Chondrocyte (in vitro differentiated cells): ENCODE results near the gene EML6. TPM values are rescaled to one million over a fixed set of nuclear protein-coding genes. Genes with fewer than 3 reads are reported as not detected.
A peak's percentile ranks its signal among the peaks of the same experiment; 100 is the strongest.
"Not testable (repeated sequence)": the region's sequence is repeated elsewhere in the genome, so short reads cannot be mapped to it uniquely, and the experiment has no call there.

Source experiments
- DNase-seq: peaks from one replicate; pipeline ENCODE4 v3.0.0; 2021; ENCODE audit warnings: mixed read lengths, low spot score
- H3K27ac Mint-ChIP-seq: one replicate; pipeline ENCODE4 v1.8.0; 2021; ENCODE audit warnings: mild to moderate bottlenecking, moderate library complexity, mixed read lengths; ENCODE audit not compliant: unreplicated experiment
- H3K27me3 Mint-ChIP-seq: 2 replicates; pipeline ENCODE4 v1.8.0; 2021; ENCODE audit warnings: low read depth, mixed read lengths
- H3K36me3 Mint-ChIP-seq: 2 replicates; pipeline ENCODE4 v1.8.0; 2021; ENCODE audit warnings: low read depth, mixed read lengths
- H3K4me1 Mint-ChIP-seq: 2 replicates; pipeline ENCODE4 v1.8.0; 2021; ENCODE audit warnings: low read depth, mild to moderate bottlenecking, mixed read lengths
- H3K4me3 Mint-ChIP-seq: one replicate; pipeline ENCODE4 v1.8.0; 2021; ENCODE audit warnings: mild to moderate bottlenecking, moderate library complexity, mixed read lengths; ENCODE audit not compliant: unreplicated experiment
- H3K9me3 Mint-ChIP-seq: 2 replicates; pipeline ENCODE4 v1.8.0; 2021; ENCODE audit warnings: low read depth, mixed read lengths
- CTCF ChIP-seq: fragments of 200-600 bp; sonication (generic); IDR thresholded peaks from 2 replicates; pipeline ENCODE4 v1.5.0; 2021; ENCODE audit warnings: antibody characterized with exemption, mild to moderate bottlenecking, moderate library complexity
- total RNA-seq: library from RNA; stranded (reverse); gene quantifications from 3 replicates; pipeline ENCODE4 v1.2.1, GENCODE V29; 2021

EML6 gene
- total RNA-seq, 1 donor from 2014 or later = 1.1 TPM

GRCh38 chr2:54872780-54873179 is 149.3 kb downstream of the EML6 start:
- Mint-ChIP-seq H3K4me3 (no peak overlapping the region), H3K4me1 (peaks cover 6% of the 10 kb centered on the region), H3K27me3 (no peaks in the 10 kb centered on the region), H3K9me3 (no peaks in the 10 kb centered on the region), H3K36me3 (no peaks in the 10 kb centered on the region), H3K27ac (no peak overlapping the region)
- TF ChIP-seq CTCF = no peak
- DNase-seq = no peak

GRCh38 chr2:54873236-54873635 is 149.8 kb downstream of the EML6 start:
- H3K9me3 Mint-ChIP-seq, H3K36me3 Mint-ChIP-seq, H3K27ac Mint-ChIP-seq, DNase-seq, H3K27me3 Mint-ChIP-seq, H3K4me3 Mint-ChIP-seq, H3K4me1 Mint-ChIP-seq: not testable (repeated sequence)

- DNase-seq = no peak
- peaks cover 2% of the 10 kb centered on the region for H3K36me3 Mint-ChIP-seq
- H3K4me1 Mint-ChIP-seq = peaks cover 1% of the 10 kb centered on the region
- H3K27me3 Mint-ChIP-seq = peaks cover 2% of the 10 kb centered on the region
- H3K27ac Mint-ChIP-seq = no peak overlapping the region
- no peak for TF ChIP-seq CTCF
- no peaks in the 10 kb centered on the region for H3K9me3 Mint-ChIP-seq
- no peak overlapping the region for H3K4me3 Mint-ChIP-seq
Measured at GRCh38 chr2:54876764-54877163, 153.3 kb downstream of the EML6 start.

- Mint-ChIP-seq H3K36me3 (peaks cover 2% of the 10 kb centered on the region), H3K9me3 (no peaks in the 10 kb centered on the region), H3K27ac (no peak overlapping the region), H3K4me1 (no peaks in the 10 kb centered on the region), H3K4me3 (no peak overlapping the region), H3K27me3 (peaks cover 2% of the 10 kb centered on the region)
- DNase-seq = no peak
- TF ChIP-seq CTCF = no peak
Measured at GRCh38 chr2:54878182-54878581, 154.7 kb downstream of the EML6 start.

- no peaks in the 10 kb centered on the region for H3K4me1 Mint-ChIP-seq
- TF ChIP-seq CTCF = no peak
- H3K27ac Mint-ChIP-seq = no peak overlapping the region
- H3K27me3 Mint-ChIP-seq = peaks cover 2% of the 10 kb centered on the region
- H3K9me3 Mint-ChIP-seq = no peaks in the 10 kb centered on the region
- no peak overlapping the region for H3K4me3 Mint-ChIP-seq
- DNase-seq = no peak
- H3K36me3 Mint-ChIP-seq = peaks cover 2% of the 10 kb centered on the region
Measured at GRCh38 chr2:54879032-54879431, 155.6 kb downstream of the EML6 start.

- DNase-seq = no peak
- H3K9me3 Mint-ChIP-seq = no peaks in the 10 kb centered on the region
- no peak for TF ChIP-seq CTCF
- no peak overlapping the region for H3K4me3 Mint-ChIP-seq
- H3K36me3 Mint-ChIP-seq = peaks cover 2% of the 10 kb centered on the region
- peak overlapping the region; percentile 60 for H3K27ac Mint-ChIP-seq
- peaks cover 2% of the 10 kb centered on the region for H3K27me3 Mint-ChIP-seq
- H3K4me1 Mint-ChIP-seq = no peaks in the 10 kb centered on the region
Measured at GRCh38 chr2:54879598-54880332, 156.3 kb downstream of the EML6 start.
